GM18519 (cell line): ENCODE measurements around the gene VASH2.

Experiments
- ATAC-seq: cut with Tn5 transposase; IDR thresholded peaks from one replicate; pipeline ENCODE4 v1.9.1; 2021; ENCODE audit warnings: mild to moderate bottlenecking, moderate library complexity; ENCODE audit not compliant: unreplicated experiment, low FRiP score

VASH2 gene

GRCh38 chr1:212928323-212929291 is 21.7 kb upstream of the VASH2 start:
- no peak for ATAC-seq

DNA sequence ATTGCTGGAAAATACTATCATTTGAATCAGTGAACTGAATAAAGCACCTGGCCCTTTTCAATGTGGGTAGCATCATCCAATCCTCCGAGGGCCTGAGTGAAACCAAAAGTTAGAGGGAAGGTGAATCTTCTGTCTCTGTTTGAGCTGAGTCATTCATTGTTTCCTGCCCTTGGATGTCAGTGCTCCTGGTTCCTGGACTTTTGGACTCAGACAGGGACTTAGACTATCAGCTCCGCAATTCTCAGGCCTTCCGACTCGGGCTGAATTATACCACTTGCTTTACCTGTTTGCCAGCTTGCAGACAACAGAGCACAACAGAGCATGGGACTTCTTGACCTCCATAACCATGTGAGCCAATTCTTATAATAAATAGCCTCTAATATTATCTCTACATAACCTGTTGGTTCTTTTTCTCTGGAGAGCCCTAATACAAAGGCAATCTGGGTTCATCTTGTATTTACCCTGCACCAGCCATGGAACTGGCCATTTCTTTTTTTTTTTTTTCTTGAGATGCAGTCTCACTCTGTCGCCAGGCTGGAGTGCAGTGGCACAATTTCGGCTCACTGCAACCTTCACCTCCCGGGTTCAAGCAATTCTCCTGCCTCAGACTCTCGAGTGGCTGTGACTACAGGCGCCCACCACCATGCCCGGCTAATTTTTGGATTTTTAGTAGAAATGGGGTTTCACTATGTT is 19.2 kb upstream of the VASH2 start:
- ATAC-seq: no peak

GRCh38 chr1:212933815-212934471 is 16.4 kb upstream of the VASH2 start:
- no peak for ATAC-seq

- ATAC-seq: no peak
These were observed 14.9 kb upstream of the VASH2 start for GRCh38 chr1:212935387-212935981.

DNA sequence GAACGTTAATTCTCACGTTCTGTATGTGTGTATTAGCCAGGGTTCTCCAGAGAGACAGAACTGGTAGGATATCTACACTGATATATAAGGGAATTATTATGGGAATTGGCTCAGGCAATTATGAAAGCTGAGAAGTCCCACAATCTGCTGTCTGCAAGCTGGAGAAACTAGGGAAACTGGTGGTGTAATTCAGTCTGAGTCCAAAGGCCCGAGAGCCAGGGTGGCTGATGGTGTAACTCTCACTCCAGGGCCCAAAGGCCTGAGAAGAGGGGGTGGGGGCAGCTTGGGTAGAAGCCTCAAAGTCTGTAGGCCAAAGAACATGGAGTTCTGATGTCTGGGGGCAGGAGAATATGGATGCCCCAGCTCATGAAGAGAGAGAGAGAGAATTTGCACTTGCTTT is 13.3 kb upstream of the VASH2 start:
- ATAC-seq: no peak

DNA sequence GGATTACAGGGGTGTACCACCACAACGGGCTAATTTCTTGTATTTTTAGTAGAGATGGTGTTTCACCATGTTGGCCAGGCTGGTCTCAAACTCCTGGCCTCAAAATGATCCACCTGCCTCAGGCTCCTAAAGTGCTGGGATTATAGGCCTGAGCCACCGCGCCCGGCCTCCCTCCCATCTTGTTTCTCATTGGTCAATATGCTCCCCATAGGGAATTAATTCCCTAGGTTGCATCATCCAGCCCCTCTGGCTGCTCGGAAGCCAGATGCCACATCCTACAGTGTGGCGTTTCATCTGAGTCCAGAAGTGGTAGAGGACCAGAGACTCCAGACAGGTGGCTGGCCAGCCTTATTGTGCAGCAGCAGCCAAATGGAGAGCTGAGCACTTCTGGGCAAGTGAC is 11.5 kb upstream of the VASH2 start:
- no peak for ATAC-seq

DNA sequence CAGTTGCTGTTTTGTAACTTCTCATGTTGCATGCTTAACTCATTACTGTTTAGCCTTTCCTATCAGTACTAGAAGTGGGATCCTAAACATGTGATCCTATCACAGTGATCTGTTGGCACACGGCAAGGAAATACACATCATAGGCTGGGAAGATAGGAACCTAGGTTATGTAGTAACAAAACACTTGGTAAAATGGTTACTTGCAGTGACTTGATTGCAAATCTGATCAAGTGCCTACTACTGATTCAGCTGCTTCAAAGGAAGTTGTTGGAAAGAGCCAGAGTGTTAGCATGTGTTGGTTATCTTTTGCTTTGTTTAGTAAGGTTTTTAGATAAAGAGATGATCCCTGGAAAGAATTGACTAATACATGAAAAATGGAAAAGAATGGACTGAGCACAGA is 8.9 kb upstream of the VASH2 start:
- ATAC-seq: no peak

DNA sequence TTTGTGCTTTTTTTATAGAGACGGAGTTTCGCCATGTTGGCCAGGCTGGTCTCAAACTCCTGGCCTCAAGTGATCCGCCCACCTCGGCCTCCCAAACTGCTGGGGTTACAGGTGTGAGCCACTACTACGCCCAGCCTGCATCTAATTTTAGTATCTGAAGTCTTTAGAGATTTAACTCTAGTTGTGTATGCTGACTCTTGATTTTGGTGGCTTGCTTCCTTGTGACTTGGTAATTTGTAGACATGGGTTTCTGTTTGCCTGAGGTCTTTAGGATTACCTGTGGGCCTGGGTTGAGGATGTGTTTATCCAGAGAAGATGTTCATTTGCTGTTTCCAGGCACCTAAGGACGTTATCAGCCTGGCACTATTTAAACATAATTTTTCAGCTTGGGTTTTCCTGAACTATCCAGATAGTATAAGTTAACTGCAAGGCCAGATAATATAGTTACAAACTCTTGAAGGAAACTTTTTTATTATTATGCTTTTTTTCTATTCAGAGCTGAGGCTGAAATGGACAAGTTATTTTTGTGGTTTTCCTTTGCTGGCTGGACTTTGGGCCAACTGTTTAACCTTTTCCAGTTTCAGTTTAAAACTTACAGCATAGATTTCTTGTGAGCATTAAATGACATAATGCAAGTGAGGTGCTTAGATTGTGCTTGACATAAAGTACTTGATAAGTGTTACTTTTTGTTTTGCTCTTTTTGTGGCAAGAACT is 7.5 kb upstream of the VASH2 start:
- ATAC-seq: no peak

DNA sequence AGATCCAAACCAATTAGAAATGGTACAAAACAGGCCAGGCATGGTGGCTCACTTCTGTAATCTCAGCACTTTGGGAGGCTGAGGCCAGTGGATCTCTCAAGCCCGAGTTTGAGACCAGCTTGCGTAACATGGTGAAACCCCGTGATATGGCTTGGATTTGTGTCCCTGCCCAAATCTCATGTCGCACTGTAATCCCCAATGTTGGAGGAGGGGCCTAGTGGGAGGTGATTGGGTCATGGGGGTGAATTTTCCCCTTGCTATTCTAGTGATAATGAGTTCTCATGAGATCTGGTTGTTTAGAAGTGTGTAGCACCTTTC is 7.0 kb upstream of the VASH2 start:
- ATAC-seq: no peak

DNA sequence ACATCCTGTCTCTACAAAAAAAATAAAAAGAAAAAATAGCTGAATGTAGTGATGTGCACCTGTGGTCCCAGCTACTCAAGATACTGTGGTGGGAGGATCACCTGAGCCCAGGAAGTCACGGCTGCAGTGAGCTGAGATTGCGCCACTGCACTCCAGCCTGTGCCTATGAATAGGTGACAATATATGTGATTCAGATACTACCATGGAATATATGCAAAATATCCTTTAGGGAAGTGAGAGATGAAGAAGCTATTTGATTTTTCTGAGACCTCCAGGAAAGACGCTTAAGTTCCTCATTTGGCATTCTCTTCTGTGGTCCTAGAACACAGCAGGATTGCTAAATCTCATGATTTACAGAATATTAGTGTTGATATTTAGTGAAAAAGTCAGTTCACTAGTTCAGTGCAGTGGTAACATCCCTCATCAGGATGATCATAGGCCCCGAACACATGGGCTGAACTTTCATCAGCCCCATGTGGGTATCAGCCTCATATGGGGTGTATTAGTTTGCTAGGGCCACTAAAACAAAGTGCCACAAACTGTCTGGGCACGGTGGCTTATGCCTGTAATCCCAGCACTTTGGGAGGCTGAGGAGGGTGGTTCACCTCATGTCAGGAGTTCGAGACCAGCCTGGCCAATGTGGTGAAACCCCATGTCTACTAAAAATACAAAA is 6.0 kb upstream of the VASH2 start:
- no peak for ATAC-seq

DNA sequence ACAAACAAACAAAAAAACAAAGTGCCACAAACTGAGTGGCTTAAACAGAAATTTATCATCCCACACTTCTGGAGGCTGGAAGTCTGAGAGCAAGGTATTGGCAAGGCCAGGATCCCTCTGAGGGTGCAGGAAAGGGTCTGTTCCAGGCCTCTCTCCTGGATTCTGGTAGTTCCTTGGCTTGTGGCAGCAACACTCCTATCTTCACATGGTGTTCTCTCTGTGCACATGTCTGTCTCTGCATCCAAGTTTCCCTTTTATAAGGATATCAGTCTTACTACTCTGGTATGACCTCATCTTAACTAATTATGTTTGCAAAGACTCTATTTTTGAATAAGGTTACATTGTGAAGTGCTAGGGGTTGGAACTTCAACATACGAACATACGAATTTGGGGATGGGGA is 5.3 kb upstream of the VASH2 start:
- no peak for ATAC-seq

- no peak for ATAC-seq
These were observed 4.7 kb upstream of the VASH2 start for GRCh38 chr1:212945463-212946160.

DNA sequence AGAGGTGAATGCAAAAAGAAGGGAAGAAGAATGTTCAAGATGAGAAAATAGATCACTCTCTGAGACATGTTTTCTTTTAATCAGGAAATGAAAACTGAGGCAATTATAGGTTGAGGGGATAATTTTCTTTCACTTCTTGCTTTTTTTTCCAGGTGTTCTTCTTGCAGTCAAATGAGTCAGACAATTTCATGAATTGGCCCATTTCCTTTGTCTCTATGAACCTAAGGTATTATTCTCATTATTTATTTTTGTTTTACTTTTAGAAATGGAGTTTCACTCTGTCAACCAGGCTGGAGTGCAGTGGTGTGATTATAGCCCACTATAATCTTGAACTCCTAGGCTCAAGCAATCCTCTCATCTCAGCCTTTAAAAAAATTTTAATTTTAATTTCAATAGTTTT is 3.5 kb upstream of the VASH2 start:
- no peak for ATAC-seq

DNA sequence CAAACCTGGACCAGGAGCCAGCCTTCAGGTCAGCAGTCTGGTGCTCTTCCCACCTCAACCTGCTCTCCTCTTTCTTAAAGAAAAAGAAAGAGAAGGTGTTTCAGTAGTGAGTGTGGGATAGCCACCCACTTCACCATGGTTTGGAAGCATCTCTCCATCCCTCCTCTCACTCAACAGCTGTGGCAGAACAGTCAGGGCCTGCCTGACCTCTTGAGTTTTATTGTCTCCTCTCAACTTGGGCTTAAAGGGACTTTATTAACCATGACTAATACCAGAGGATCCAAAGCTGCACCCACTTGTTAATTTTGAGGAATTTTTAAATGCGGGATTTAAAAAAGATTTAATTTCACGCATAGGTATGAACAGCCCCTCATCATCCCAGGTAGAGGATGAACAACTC is 570 bp upstream of the VASH2 start:
- ATAC-seq: no peak

DNA sequence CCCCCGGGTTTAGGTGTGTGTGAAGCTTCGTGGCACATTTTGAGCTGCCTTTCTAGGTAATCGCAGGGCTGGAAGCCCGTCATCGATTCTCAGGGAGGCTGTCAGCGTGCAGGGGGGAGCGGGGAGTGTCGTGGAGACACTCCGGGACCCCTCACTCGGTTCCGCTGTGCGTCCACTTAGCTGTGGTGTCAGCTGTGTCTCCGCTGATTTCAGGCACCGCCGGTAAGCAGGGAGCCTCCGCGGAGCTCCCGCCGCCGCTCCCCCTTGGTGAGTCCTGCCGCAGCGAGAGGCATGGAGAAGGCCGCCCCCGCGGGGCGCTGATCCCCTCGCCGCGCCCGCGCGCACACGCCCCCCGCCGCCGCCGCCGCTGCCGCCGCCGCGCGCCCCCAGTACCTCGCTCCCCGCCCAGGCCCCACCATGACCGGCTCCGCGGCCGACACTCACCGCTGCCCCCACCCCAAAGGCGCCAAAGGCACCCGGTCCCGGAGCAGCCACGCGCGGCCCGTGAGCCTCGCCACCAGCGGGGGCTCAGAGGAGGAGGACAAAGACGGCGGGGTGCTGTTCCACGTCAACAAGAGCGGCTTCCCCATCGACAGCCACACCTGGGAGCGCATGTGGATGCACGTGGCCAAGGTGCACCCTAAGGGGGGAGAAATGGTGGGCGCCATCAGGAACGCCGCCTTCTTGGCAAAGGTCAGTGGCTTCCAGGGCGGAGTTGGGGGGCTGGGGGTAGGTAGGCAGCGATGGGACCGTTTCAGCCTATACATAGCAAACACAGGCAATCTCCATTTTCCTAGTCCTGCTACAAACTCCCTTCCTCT is 995 bp downstream of the VASH2 start:
- no peak for ATAC-seq

- no peak for ATAC-seq
These were observed 1.8 kb downstream of the VASH2 start for GRCh38 chr1:212951947-212952640.

- ATAC-seq: no peak
These were observed 2.3 kb downstream of the VASH2 start for GRCh38 chr1:212952641-212952976.

DNA sequence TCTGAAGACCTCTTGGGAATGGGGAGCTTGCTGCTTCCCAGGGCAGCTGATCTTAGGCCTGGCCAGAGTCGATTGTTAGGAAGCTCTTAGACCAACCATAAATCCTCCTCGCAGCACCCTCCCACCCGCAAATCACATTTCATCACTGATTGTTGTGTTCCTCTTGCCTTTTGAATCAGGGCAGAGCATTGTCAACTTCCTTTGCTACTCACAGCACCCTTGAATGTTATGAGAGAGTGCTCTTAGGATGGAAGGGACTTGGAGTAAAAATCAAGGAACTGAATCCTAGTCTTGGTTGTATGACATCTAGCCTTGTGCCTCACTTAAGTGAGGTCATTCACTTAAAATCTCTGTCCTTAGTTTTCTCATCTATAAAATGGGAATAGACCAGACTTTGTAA is 3.0 kb downstream of the VASH2 start:
- ATAC-seq: no peak
